GM23338 (cell line): ENCODE measurements around the gene MBOAT1.

Experiments
- CREB1 ChIP-seq: fragments of 250-450 bp; sonication (Bioruptor Pico); IDR thresholded peaks from 2 replicates; pipeline ENCODE4 v1.5.0; 2020; ENCODE audit warnings: low read depth, mild to moderate bottlenecking, moderate library complexity
- EZH2 ChIP-seq: fragments of 200-600 bp; sonication (generic); IDR thresholded peaks from one replicate; pipeline ENCODE4 v1.8.0; 2017; ENCODE audit warnings: antibody characterized with exemption, mild to moderate bottlenecking, low read depth; ENCODE audit not compliant: unreplicated experiment
- EZH2phosphoT487 ChIP-seq: fragments of 200-600 bp; sonication (generic); IDR thresholded peaks from one replicate; pipeline ENCODE4 v1.8.1; 2018; ENCODE audit warnings: antibody characterized with exemption; ENCODE audit not compliant: unreplicated experiment
- JUNB ChIP-seq: IDR thresholded peaks from one replicate; pipeline ENCODE4 v1.6.1; 2016; ENCODE audit warnings: antibody characterized with exemption; ENCODE audit not compliant: unreplicated experiment
- POLR2AphosphoS5 ChIP-seq: IDR thresholded peaks from 2 replicates; pipeline ENCODE4 v1.6.1; 2016; ENCODE audit warnings: antibody characterized with exemption, low read depth
- REST ChIP-seq: IDR thresholded peaks from one replicate; pipeline ENCODE4 v1.6.1; 2018; ENCODE audit warnings: antibody characterized with exemption; ENCODE audit not compliant: unreplicated experiment
- STAT1 ChIP-seq: IDR thresholded peaks from one replicate; pipeline ENCODE4 v1.6.1; 2016; ENCODE audit warnings: antibody characterized with exemption; ENCODE audit not compliant: unreplicated experiment
- ZNF331 ChIP-seq: fragments of 250-450 bp; sonication (Bioruptor Pico); IDR thresholded peaks from 2 replicates; pipeline ENCODE4 v1.5.0; 2020; ENCODE audit warnings: low read depth, mild to moderate bottlenecking, moderate library complexity
- TF ChIP-seq, protein P1 (sequence below), 2 experiments: fragments of 200-600 bp in 1 of 2; sonication (generic) in 1 of 2; conservative IDR thresholded peaks; 2 replicates each; pipeline versions ENCODE4 v1.5.1 to v1.6.1; 2016 to 2017; ENCODE audit warnings: antibody characterized with exemption in 2 of 2, low read depth in 2 of 2, mild to moderate bottlenecking in 2 of 2, moderate library complexity in 1 of 2
- TF ChIP-seq, protein P2 (sequence below): IDR thresholded peaks from 2 replicates; pipeline ENCODE4 v1.6.1; 2016; ENCODE audit warnings: antibody characterized with exemption

GRCh38 chr6:20205722-20206161, 6.5 kb downstream of the MBOAT1 start:
- TF ChIP-seq EZH2 (no peak), EZH2phosphoT487 (no peak), CREB1 (CRISPR knock-in tag) (no peak), POLR2AphosphoS5 (no peak), JUNB (no peak), STAT1 (no peak), REST (no peak), ZNF331 (CRISPR knock-in tag) (no peak)
- TF ChIP-seq, protein P1, sequence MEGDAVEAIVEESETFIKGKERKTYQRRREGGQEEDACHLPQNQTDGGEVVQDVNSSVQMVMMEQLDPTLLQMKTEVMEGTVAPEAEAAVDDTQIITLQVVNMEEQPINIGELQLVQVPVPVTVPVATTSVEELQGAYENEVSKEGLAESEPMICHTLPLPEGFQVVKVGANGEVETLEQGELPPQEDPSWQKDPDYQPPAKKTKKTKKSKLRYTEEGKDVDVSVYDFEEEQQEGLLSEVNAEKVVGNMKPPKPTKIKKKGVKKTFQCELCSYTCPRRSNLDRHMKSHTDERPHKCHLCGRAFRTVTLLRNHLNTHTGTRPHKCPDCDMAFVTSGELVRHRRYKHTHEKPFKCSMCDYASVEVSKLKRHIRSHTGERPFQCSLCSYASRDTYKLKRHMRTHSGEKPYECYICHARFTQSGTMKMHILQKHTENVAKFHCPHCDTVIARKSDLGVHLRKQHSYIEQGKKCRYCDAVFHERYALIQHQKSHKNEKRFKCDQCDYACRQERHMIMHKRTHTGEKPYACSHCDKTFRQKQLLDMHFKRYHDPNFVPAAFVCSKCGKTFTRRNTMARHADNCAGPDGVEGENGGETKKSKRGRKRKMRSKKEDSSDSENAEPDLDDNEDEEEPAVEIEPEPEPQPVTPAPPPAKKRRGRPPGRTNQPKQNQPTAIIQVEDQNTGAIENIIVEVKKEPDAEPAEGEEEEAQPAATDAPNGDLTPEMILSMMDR (conservative IDR thresholded peaks at IDR 0.05; ENCODE audit: low read depth in 2 of 2) = no peak
- TF ChIP-seq, protein P2, sequence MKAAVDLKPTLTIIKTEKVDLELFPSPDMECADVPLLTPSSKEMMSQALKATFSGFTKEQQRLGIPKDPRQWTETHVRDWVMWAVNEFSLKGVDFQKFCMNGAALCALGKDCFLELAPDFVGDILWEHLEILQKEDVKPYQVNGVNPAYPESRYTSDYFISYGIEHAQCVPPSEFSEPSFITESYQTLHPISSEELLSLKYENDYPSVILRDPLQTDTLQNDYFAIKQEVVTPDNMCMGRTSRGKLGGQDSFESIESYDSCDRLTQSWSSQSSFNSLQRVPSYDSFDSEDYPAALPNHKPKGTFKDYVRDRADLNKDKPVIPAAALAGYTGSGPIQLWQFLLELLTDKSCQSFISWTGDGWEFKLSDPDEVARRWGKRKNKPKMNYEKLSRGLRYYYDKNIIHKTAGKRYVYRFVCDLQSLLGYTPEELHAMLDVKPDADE = no peak
